GM12873 (cell line): ENCODE data around the gene KIRREL3.

ENCODE experiments used
- TF ChIP-seq, protein P1 (sequence below): IDR thresholded peaks from 2 replicates; pipeline ENCODE4 v1.5.1; 2012; ENCODE audit warnings: low read depth, mild to moderate bottlenecking, moderate library complexity, low read length, control low read depth; ENCODE audit not compliant: insufficient read depth; ENCODE audit errors: missing control alignments

The KIRREL3 gene

GRCh38 chr11:126829716-126830115 lies 170.9 kb downstream of the KIRREL3 start:
- TF ChIP-seq, protein P1, sequence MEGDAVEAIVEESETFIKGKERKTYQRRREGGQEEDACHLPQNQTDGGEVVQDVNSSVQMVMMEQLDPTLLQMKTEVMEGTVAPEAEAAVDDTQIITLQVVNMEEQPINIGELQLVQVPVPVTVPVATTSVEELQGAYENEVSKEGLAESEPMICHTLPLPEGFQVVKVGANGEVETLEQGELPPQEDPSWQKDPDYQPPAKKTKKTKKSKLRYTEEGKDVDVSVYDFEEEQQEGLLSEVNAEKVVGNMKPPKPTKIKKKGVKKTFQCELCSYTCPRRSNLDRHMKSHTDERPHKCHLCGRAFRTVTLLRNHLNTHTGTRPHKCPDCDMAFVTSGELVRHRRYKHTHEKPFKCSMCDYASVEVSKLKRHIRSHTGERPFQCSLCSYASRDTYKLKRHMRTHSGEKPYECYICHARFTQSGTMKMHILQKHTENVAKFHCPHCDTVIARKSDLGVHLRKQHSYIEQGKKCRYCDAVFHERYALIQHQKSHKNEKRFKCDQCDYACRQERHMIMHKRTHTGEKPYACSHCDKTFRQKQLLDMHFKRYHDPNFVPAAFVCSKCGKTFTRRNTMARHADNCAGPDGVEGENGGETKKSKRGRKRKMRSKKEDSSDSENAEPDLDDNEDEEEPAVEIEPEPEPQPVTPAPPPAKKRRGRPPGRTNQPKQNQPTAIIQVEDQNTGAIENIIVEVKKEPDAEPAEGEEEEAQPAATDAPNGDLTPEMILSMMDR, result no peak

DNA sequence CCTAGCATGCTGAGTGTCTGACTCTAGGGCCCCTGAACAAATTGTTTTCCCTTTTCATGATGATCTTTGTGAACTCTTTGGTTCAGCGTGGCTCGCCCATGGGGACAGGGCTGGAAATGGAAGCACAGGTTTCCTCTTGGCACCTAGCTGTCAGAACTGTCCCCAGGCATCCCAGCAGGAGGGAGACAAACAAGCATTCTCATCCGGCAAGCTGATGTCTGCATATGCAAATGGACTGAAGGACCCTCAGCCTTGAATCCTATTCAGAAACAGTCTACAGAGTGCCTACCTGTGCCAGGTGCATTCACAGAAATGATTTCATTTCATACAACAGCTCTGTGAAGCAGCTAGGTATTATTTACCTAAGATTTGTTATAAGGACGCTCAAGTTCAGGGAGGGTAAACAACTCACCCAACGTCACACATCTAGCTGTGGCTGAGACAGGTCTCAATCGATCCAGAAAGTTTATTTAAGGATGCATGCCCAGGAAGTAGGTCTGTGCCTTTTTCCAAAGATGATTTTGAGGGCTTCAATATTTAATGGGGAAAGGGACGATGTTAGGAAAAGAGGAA lies 176.4 kb downstream of the KIRREL3 start:
- TF ChIP-seq, protein P1, result no peak

GRCh38 chr11:126823274-126823673 lies 177.3 kb downstream of the KIRREL3 start:
- TF ChIP-seq, protein P1, result no peak

DNA sequence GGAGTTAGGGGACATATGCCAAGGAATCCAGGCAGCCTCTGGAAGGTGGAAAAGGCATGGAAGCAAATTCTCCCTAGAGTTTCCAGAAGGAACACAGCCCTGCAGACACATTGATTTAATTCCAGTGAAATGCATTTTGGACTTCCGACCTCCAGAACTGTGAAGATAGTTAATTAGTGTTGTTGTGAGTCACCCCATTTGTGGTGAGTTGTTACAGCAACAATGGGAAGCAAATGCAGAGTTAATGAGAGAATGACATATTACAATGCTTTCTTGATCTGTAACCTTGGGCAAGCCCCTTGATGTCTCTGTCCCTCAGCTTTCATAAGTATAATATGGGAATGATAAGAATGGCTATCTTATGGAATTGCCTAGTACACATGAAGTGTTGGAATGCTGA lies 178.7 kb downstream of the KIRREL3 start:
- TF ChIP-seq, protein P1, result no peak

- TF ChIP-seq, protein P1, result no peak
Observed at GRCh38 chr11:126819194-126819593, 181.4 kb downstream of the KIRREL3 start.

DNA sequence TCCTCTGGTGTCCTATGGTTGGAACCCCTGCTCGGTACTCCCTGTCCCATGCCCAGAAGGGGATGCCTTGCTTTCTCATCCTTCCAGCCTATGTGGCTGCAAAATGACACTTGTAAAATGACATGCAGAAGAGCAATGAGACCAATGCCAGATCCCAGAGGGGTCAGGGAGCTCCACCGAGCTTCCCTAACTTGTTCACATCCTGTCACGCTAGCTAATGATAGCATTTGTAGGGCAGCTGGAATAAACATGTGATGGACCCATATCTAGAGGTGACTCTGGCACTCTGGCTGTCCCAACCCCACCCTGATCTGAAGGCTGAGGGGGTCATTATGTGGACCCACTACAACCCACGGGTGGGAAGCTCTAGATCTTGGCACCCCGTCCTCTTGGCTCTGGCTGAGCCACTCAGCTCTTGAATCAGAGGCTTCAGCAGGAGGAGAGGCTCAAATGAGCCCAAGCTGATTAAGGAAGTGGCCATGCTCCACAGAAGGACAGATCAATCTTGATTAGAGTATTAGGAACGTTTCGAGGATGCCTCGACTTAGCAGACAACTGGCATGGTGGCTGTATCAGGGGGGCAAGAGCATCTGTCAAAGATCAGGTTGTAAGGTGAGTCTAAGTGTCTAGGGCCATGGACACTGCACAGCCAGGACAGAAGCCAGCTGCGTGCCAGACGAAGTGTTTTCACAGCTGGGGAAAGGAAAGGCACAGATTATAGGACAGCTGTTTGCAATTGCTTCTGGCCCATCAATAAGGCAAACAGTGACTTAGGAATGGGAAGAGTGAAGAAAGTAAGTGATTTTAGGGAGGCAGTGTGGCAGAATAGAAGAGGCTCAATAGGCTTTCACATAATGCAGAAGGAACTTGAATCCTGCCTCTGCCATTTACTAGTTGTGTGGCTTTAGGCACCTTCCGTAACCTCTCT lies 182.8 kb downstream of the KIRREL3 start:
- TF ChIP-seq, protein P1, result no peak

GRCh38 chr11:126817096-126817495 lies 183.5 kb downstream of the KIRREL3 start:
- TF ChIP-seq, protein P1, result no peak
